Measurements from ENCODE around the gene AHI1. TPM values are rescaled to one million over a fixed set of nuclear protein-coding genes. Genes with fewer than 3 reads are reported as not detected.
A peak's percentile ranks its signal among the peaks of the same experiment; 100 is the strongest.

AHI1 gene
- total and polyA plus RNA-seq, 2 of the 13 experiments (the other 11 are each of a cell fraction or from before 2014, with no cell fraction given) = 7.2 to 18.6 TPM

- TF ChIP-seq, protein P1, sequence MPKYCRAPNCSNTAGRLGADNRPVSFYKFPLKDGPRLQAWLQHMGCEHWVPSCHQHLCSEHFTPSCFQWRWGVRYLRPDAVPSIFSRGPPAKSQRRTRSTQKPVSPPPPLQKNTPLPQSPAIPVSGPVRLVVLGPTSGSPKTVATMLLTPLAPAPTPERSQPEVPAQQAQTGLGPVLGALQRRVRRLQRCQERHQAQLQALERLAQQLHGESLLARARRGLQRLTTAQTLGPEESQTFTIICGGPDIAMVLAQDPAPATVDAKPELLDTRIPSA (CRISPR knock-in tag; IDR thresholded peaks at IDR 0.05; ENCODE audit: borderline replicate concordance) = no peak
- TF ChIP-seq, protein P2, sequence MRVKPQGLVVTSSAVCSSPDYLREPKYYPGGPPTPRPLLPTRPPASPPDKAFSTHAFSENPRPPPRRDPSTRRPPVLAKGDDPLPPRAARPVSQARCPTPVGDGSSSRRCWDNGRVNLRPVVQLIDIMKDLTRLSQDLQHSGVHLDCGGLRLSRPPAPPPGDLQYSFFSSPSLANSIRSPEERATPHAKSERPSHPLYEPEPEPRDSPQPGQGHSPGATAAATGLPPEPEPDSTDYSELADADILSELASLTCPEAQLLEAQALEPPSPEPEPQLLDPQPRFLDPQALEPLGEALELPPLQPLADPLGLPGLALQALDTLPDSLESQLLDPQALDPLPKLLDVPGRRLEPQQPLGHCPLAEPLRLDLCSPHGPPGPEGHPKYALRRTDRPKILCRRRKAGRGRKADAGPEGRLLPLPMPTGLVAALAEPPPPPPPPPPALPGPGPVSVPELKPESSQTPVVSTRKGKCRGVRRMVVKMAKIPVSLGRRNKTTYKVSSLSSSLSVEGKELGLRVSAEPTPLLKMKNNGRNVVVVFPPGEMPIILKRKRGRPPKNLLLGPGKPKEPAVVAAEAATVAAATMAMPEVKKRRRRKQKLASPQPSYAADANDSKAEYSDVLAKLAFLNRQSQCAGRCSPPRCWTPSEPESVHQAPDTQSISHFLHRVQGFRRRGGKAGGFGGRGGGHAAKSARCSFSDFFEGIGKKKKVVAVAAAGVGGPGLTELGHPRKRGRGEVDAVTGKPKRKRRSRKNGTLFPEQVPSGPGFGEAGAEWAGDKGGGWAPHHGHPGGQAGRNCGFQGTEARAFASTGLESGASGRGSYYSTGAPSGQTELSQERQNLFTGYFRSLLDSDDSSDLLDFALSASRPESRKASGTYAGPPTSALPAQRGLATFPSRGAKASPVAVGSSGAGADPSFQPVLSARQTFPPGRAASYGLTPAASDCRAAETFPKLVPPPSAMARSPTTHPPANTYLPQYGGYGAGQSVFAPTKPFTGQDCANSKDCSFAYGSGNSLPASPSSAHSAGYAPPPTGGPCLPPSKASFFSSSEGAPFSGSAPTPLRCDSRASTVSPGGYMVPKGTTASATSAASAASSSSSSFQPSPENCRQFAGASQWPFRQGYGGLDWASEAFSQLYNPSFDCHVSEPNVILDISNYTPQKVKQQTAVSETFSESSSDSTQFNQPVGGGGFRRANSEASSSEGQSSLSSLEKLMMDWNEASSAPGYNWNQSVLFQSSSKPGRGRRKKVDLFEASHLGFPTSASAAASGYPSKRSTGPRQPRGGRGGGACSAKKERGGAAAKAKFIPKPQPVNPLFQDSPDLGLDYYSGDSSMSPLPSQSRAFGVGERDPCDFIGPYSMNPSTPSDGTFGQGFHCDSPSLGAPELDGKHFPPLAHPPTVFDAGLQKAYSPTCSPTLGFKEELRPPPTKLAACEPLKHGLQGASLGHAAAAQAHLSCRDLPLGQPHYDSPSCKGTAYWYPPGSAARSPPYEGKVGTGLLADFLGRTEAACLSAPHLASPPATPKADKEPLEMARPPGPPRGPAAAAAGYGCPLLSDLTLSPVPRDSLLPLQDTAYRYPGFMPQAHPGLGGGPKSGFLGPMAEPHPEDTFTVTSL (CRISPR knock-in tag; IDR thresholded peaks at IDR 0.05; ENCODE audit: borderline replicate concordance) = no peak
- TF ChIP-seq NFYB (CRISPR knock-in tag; IDR thresholded peaks at IDR 0.05) (no peak), WIZ (CRISPR knock-in tag; IDR thresholded peaks at IDR 0.05) (no peak), ZNF562 (CRISPR knock-in tag; IDR thresholded peaks at IDR 0.05; ENCODE audit: borderline replicate concordance) (no peak), ZFP1 (CRISPR knock-in tag; IDR thresholded peaks at IDR 0.05) (no peak), ZNF776 (CRISPR knock-in tag; IDR thresholded peaks at IDR 0.05) (no peak), PAF1 (CRISPR knock-in tag; IDR thresholded peaks at IDR 0.05) (no peak), ZNF230 (CRISPR knock-in tag; IDR thresholded peaks at IDR 0.05) (no peak), ZNF605 (CRISPR knock-in tag; IDR thresholded peaks at IDR 0.05) (no peak), ZFP62 (CRISPR knock-in tag; IDR thresholded peaks at IDR 0.05) (no peak), SNRNP70 (IDR thresholded peaks at IDR 0.05; ENCODE audit: low read depth, low read length) (no peak), AGO1 (IDR thresholded peaks at IDR 0.05; ENCODE audit: low read depth, low read length, poor library complexity, severe bottlenecking) (no peak), CREB1 (IDR thresholded peaks at IDR 0.05) (peak; percentile 56; the same call in 1 of the 2 replicates), CREB1 (CRISPR knock-in tag; IDR thresholded peaks at IDR 0.05) (peak; percentile 60), MTA1 (CRISPR knock-in tag; IDR thresholded peaks at IDR 0.05; ENCODE audit: borderline replicate concordance) (no peak), GATA4 (IDR thresholded peaks at IDR 0.05; ENCODE audit: borderline replicate concordance, low read depth) (no peak), THAP11 (CRISPR knock-in tag; IDR thresholded peaks at IDR 0.05) (peak; percentile 60), PRMT3 (CRISPR knock-in tag; IDR thresholded peaks at IDR 0.05; ENCODE audit: borderline replicate concordance, low read depth) (no peak)
- TF ChIP-seq, protein P3, sequence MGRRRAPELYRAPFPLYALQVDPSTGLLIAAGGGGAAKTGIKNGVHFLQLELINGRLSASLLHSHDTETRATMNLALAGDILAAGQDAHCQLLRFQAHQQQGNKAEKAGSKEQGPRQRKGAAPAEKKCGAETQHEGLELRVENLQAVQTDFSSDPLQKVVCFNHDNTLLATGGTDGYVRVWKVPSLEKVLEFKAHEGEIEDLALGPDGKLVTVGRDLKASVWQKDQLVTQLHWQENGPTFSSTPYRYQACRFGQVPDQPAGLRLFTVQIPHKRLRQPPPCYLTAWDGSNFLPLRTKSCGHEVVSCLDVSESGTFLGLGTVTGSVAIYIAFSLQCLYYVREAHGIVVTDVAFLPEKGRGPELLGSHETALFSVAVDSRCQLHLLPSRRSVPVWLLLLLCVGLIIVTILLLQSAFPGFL (CRISPR knock-in tag; IDR thresholded peaks at IDR 0.05) = no peak
- TF ChIP-seq, protein P4, sequence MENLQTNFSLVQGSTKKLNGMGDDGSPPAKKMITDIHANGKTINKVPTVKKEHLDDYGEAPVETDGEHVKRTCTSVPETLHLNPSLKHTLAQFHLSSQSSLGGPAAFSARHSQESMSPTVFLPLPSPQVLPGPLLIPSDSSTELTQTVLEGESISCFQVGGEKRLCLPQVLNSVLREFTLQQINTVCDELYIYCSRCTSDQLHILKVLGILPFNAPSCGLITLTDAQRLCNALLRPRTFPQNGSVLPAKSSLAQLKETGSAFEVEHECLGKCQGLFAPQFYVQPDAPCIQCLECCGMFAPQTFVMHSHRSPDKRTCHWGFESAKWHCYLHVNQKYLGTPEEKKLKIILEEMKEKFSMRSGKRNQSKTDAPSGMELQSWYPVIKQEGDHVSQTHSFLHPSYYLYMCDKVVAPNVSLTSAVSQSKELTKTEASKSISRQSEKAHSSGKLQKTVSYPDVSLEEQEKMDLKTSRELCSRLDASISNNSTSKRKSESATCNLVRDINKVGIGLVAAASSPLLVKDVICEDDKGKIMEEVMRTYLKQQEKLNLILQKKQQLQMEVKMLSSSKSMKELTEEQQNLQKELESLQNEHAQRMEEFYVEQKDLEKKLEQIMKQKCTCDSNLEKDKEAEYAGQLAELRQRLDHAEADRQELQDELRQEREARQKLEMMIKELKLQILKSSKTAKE (CRISPR knock-in tag; IDR thresholded peaks at IDR 0.05; ENCODE audit: borderline replicate concordance) = no peak
These were observed 25.6 kb upstream of the AHI1 start (continued) for GRCh38 chr6:135522965-135523692.
